K562 (cell line): ENCODE results near the gene EHBP1. TPM values are rescaled to one million over a fixed set of nuclear protein-coding genes. Genes with fewer than 3 reads are reported as not detected.

Source experiments
- ATAC-seq: fragments of 200-7000 bp; cut with Tn5 transposase; 3 replicates; pipeline ENCODE4 v1.9.1; 2020; ENCODE audit warnings: moderate library complexity
- BruUV-seq: library from RNA; stranded (reverse); fragments of 400-500 nt; replicated peaks from 2 replicates; lab custom pipeline; 2021; lab: Mats Ljungman, UMichigan
- CTCF ChIA-PET: fragments of 300-600 bp; formaldehyde crosslinking; extraction: SDS; loops from one replicate; lab custom pipeline; 2021; ENCODE audit warnings: low intra/inter-chr PET ratio; lab: Yijun Ruan, JAX
- POLR2A ChIA-PET: fragments of 300-600, 350-650 bp; sonication (Branson Sonifier 250); formaldehyde crosslinking; extraction: SDS; loops from one replicate; lab custom pipeline; 2021; ENCODE audit warnings: antibody characterized with exemption, inconsistent platforms; lab: Yijun Ruan, JAX
- DNase-seq, 4 experiments: peaks; one replicate each; pipeline versions ENCODE4 v3.0.0 to v3.0.0-alpha.2; 2011 to 2018; ENCODE audit warnings: low spot score in 3 of 4, mixed read lengths in 3 of 4; ENCODE audit errors: extremely low read depth in 1 of 4
- FAIRE-seq: peaks from 2 replicates; lab custom pipeline; 2011; peaks lifted over from hg19 to GRCh38; lab: Jason Lieb, UNC
- H2AFZ ChIP-seq: 2 replicates; pipeline ENCODE4 v1.6.0; 2011; ENCODE audit warnings: low read depth, low read length, control low read depth, inconsistent platforms
- H3K27ac ChIP-seq: fragments of 200-600 bp; 3 replicates; pipeline ENCODE4 v1.8.0; 2011; ENCODE audit warnings: low read depth, mild to moderate bottlenecking, control low read depth, inconsistent platforms, low read length, moderate library complexity, mixed read lengths; ENCODE audit errors: extremely low read depth
- H3K27me3 ChIP-seq, 2 experiments: fragments of 300-600 bp in 1 of 2; 2 replicates in 1 of 2; 3 replicates in 1 of 2; pipeline versions ENCODE4 v1.6.0 to v1.8.0; 2011; ENCODE audit warnings: inconsistent platforms in 2 of 2, low read length in 2 of 2, mild to moderate bottlenecking in 1 of 2, mixed read lengths in 1 of 2, moderate library complexity in 1 of 2; ENCODE audit not compliant: control insufficient read depth in 2 of 2, insufficient read depth in 2 of 2
- H3K36me3 ChIP-seq: fragments of 300-600 bp; 3 replicates; pipeline ENCODE4 v1.8.0; 2011; ENCODE audit warnings: mild to moderate bottlenecking, low read length, inconsistent platforms; ENCODE audit not compliant: control insufficient read depth, insufficient read depth
- H3K4me1 ChIP-seq, 2 experiments: fragments of 200-600 bp in 1 of 2; replicated peaks in 1 of 2; 2 replicates in 1 of 2; 3 replicates in 1 of 2; pipeline versions ENCODE4 v1.5.1 to v1.8.0; 2011; ENCODE audit warnings: inconsistent platforms in 2 of 2, low read length in 2 of 2, mild to moderate bottlenecking in 1 of 2, mixed read lengths in 1 of 2, moderate library complexity in 1 of 2; ENCODE audit not compliant: control insufficient read depth in 2 of 2, insufficient read depth in 2 of 2
- H3K4me2 ChIP-seq: 2 replicates; pipeline ENCODE4 v1.6.1; 2011; ENCODE audit warnings: low read length, control low read depth, inconsistent platforms, mixed read lengths; ENCODE audit not compliant: insufficient read depth
- H3K4me3 ChIP-seq: fragments of 200-600 bp; sonication (generic), shearing (Covaris generic); 2 replicates; pipeline ENCODE4 v1.5.1; 2016; ENCODE audit warnings: control low read depth, inconsistent platforms
- H3K79me2 ChIP-seq: fragments of 200-600 bp; 3 replicates; pipeline ENCODE4 v1.8.0; 2011; ENCODE audit warnings: low read length, inconsistent platforms; ENCODE audit not compliant: control insufficient read depth, insufficient read depth
- H3K9ac ChIP-seq, 2 experiments: 2 replicates each; pipeline versions ENCODE4 v1.6.0 to v1.6.1; 2011; ENCODE audit warnings: low read depth in 2 of 2, low read length in 2 of 2, control low read depth in 1 of 2, inconsistent platforms in 1 of 2, mild to moderate bottlenecking in 1 of 2, mixed read lengths in 1 of 2; ENCODE audit not compliant: insufficient read depth in 1 of 2
- H3K9me1 ChIP-seq: one replicate; pipeline ENCODE4 v1.6.0; 2011; ENCODE audit warnings: inconsistent platforms, mild to moderate bottlenecking, low read length, moderate library complexity; ENCODE audit not compliant: control insufficient read depth, insufficient read depth
- H3K9me3 ChIP-seq: replicated peaks from 2 replicates; pipeline ENCODE4 v1.5.1; 2011; ENCODE audit warnings: low read depth, low read length, inconsistent platforms; ENCODE audit not compliant: control insufficient read depth, insufficient read depth
- H4K20me1 ChIP-seq: replicated peaks from 2 replicates; pipeline ENCODE4 v1.6.1; 2011; ENCODE audit warnings: low read length, inconsistent platforms, mixed read lengths; ENCODE audit not compliant: control insufficient read depth, insufficient read depth
- DEAF1 ChIP-seq: fragments of 450-650 bp; formaldehyde crosslinking; IDR thresholded peaks from 2 replicates; pipeline ENCODE4 v1.4.0; 2020; ENCODE audit warnings: mild to moderate bottlenecking, moderate library complexity
- WGBS: fragments of 100-300 bp; shearing (Covaris generic); methylation state at CpG from one replicate; pipeline ENCODE4 v1.1.6; 2016; ENCODE audit warnings: low coverage, mixed read lengths; ENCODE audit not compliant: insufficient coverage; ENCODE audit errors: missing lambda C conversion rate; 5-methylcytosine and 5-hydroxymethylcytosine counted together
- in situ Hi-C: fragments of 300-500 bp; cut with MboI; formaldehyde crosslinking; loops from 4 replicates; pipeline ENCODE4 v1.15.0; 2018; ENCODE audit warnings: inconsistent platforms, mixed read lengths
- intact Hi-C: fragments of 100-400 bp; cut with micrococcal nuclease; formaldehyde crosslinking; loops from 2 replicates; pipeline ENCODE4 v1.14.2; 2022
- polyA plus RNA-seq, 8 experiments: library from polyadenylated mRNA; depleted of rRNA in 4 of 8; stranded (reverse) in 5 of 8; unstranded in 3 of 8; fragments of >200 nt; fragmentation: Nextera tagmentation in 2 of 8; fragmentation: Illumina TruSeq in 1 of 8; extraction: Ambion mirVana in 2 of 8; extraction: Trizol in 1 of 8; gene quantifications; 2 replicates each; pipeline versions ENCODE4 v1.2.1 to v1.2.3, GENCODE V29; 2011 to 2014; ENCODE audit warnings: inconsistent platforms in 1 of 8, missing spikeins in 1 of 8
- total RNA-seq, 7 experiments: library from RNA; depleted of rRNA in 6 of 7; stranded (reverse); fragments of >200 nt in 6 of 7; fragmentation: Illumina TruSeq in 2 of 7; extraction: Trizol in 2 of 7; gene quantifications; 2 replicates each; pipeline versions ENCODE4 v1.2.1 to v1.2.3, GENCODE V29; 2011 to 2021; ENCODE audit warnings: low replicate concordance in 1 of 7
- TF ChIP-seq, protein P1 (sequence below), 2 experiments: fragments of 450-650 bp in 1 of 2; sonication (generic) in 1 of 2; formaldehyde crosslinking in 1 of 2; IDR thresholded peaks; 2 replicates each; pipeline versions ENCODE4 v1.7.1 to v1.9.0; 2016 to 2022; ENCODE audit warnings: inconsistent platforms in 1 of 2, mild to moderate bottlenecking in 1 of 2, missing genetic modification reagents in 1 of 2

The EHBP1 gene
- total and polyA plus RNA-seq, 9 of the 15 experiments (the other 6 are each of a cell fraction or from before 2014, with no cell fraction given): 8.9 to 26.6 (median 19.3) TPM

GRCh38 chr2:63078852-63079606 lies 373.5 kb downstream of the EHBP1 start:
- FAIRE-seq: peak; percentile 56
- Histone ChIP-seq H3K9ac (no peak overlapping the region), H3K79me2 (no peaks in the 10 kb centered on the region), H3K27me3 (no peaks in the 10 kb centered on the region), H3K9me3 (no peaks in the 10 kb centered on the region; the same call in 1 of the 2 replicates), H3K4me3 (no peak overlapping the region), H2AFZ (no peak overlapping the region), H4K20me1 (no peaks in the 10 kb centered on the region), H3K4me2 (no peak overlapping the region), H3K36me3 (no peaks in the 10 kb centered on the region), H3K4me1 (no peaks in the 10 kb centered on the region), H3K9me1 (no peaks in the 10 kb centered on the region), H3K27ac (no peak overlapping the region)
- in situ Hi-C loops: no loop called here
- ChIA-PET CTCF (no interaction called here), POLR2A (interaction anchor here (0.6 kb wide), 1 partner anchor 600 kb away, joined by 4 read pairs; no protein-coding TSS in a partner anchor)
- DNase-seq: peak; percentile 24 to 47 (median 34)
- WGBS: 7% methylated on average over 4 of the region's 4 CpGs
- intact Hi-C loops: loop anchor here (1.0 to 10.0 kb wide), 4 partner anchors 110 to 466 kb away; no protein-coding TSS in a partner anchor
- BruUV-seq: no TSS peak
- peak; percentile 88 for ATAC-seq
- TF ChIP-seq, protein P1, sequence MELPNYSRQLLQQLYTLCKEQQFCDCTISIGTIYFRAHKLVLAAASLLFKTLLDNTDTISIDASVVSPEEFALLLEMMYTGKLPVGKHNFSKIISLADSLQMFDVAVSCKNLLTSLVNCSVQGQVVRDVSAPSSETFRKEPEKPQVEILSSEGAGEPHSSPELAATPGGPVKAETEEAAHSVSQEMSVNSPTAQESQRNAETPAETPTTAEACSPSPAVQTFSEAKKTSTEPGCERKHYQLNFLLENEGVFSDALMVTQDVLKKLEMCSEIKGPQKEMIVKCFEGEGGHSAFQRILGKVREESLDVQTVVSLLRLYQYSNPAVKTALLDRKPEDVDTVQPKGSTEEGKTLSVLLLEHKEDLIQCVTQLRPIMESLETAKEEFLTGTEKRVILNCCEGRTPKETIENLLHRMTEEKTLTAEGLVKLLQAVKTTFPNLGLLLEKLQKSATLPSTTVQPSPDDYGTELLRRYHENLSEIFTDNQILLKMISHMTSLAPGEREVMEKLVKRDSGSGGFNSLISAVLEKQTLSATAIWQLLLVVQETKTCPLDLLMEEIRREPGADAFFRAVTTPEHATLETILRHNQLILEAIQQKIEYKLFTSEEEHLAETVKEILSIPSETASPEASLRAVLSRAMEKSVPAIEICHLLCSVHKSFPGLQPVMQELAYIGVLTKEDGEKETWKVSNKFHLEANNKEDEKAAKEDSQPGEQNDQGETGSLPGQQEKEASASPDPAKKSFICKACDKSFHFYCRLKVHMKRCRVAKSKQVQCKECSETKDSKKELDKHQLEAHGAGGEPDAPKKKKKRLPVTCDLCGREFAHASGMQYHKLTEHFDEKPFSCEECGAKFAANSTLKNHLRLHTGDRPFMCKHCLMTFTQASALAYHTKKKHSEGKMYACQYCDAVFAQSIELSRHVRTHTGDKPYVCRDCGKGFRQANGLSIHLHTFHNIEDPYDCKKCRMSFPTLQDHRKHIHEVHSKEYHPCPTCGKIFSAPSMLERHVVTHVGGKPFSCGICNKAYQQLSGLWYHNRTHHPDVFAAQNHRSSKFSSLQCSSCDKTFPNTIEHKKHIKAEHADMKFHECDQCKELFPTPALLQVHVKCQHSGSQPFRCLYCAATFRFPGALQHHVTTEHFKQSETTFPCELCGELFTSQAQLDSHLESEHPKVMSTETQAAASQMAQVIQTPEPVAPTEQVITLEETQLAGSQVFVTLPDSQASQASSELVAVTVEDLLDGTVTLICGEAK (IDR thresholded peaks at IDR 0.05): no peak
- TF ChIP-seq, protein P1 (CRISPR knock-in tag; IDR thresholded peaks at IDR 0.05): no peak
- TF ChIP-seq DEAF1 (CRISPR knock-in tag): 0 out of 2 replicates have a peak, but pooled peaks have one; percentile 13
